HL-60 (cell line): ENCODE data around the gene ADAMTS17.

ENCODE experiments used
- DNase-seq, 2 experiments: peaks; one replicate each; pipeline ENCODE4 v3.0.0-alpha.2; 2010 to 2020; ENCODE audit warnings: low read depth in 1 of 2, low spot score in 1 of 2
- H3K27ac ChIP-seq: fragments of 250-450 bp; sonication (Bioruptor Pico); replicated peaks from 2 replicates; pipeline ENCODE4 v1.5.1; 2020; ENCODE audit warnings: mild to moderate bottlenecking, moderate library complexity
- H3K27me3 ChIP-seq: fragments of 250-450 bp; sonication (Bioruptor Pico); 2 replicates; pipeline ENCODE4 v1.5.1; 2021; ENCODE audit warnings: mild to moderate bottlenecking, moderate library complexity; ENCODE audit not compliant: insufficient read depth, poor library complexity, severe bottlenecking
- H3K4me3 ChIP-seq: replicated peaks from 2 replicates; pipeline ENCODE4 v1.5.1; 2011; ENCODE audit warnings: mild to moderate bottlenecking, control low read depth, low read length; ENCODE audit not compliant: insufficient read depth
- GABPA ChIP-seq: IDR thresholded peaks from 2 replicates; pipeline ENCODE4 v1.6.1; 2012; ENCODE audit warnings: low read depth
- POLR2AphosphoS5 ChIP-seq: IDR thresholded peaks from 2 replicates; pipeline ENCODE4 v1.6.1; 2012; ENCODE audit warnings: low read depth
- SPI1 ChIP-seq: IDR thresholded peaks from 2 replicates; pipeline ENCODE4 v1.6.1; 2012; ENCODE audit warnings: low read depth, mild to moderate bottlenecking, borderline replicate concordance
- TF ChIP-seq, protein P1 (sequence below): IDR thresholded peaks from one replicate; pipeline ENCODE4 v1.5.1; 2011; ENCODE audit warnings: low read length, control low read depth, inconsistent platforms; ENCODE audit not compliant: insufficient read depth
- TF ChIP-seq, protein P2 (sequence below): IDR thresholded peaks from 2 replicates; pipeline ENCODE4 v1.6.1; 2012; ENCODE audit warnings: low read depth; ENCODE audit not compliant: insufficient replicate concordance

Gene ADAMTS17

DNA sequence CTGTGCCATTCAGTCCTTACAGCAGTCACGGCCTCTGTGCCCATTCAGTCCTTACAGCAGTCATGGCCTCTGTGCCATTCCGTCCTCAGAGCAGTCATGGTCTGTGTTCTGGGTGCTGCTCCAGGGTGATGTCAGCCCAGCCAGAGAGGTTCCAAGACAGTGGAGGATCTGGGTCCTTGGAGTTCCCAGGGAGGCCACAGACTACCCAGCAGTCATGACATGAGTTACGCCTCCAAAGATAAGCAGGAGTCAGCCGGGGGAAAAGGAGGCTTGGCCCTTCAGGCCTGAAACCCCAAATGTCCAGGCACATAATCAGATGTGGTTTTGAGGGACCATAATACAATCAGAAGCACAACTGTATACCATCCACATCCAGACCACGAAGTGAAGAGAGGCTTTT is 115.7 kb downstream of the ADAMTS17 start:
- no peaks in the 10 kb centered on the region for H3K27me3 ChIP-seq
- no peak overlapping the region for H3K4me3 ChIP-seq
- no peak overlapping the region for H3K27ac ChIP-seq
- DNase-seq: no peak
- TF ChIP-seq GABPA (no peak), SPI1 (no peak), POLR2AphosphoS5 (no peak)
- TF ChIP-seq, protein P1, sequence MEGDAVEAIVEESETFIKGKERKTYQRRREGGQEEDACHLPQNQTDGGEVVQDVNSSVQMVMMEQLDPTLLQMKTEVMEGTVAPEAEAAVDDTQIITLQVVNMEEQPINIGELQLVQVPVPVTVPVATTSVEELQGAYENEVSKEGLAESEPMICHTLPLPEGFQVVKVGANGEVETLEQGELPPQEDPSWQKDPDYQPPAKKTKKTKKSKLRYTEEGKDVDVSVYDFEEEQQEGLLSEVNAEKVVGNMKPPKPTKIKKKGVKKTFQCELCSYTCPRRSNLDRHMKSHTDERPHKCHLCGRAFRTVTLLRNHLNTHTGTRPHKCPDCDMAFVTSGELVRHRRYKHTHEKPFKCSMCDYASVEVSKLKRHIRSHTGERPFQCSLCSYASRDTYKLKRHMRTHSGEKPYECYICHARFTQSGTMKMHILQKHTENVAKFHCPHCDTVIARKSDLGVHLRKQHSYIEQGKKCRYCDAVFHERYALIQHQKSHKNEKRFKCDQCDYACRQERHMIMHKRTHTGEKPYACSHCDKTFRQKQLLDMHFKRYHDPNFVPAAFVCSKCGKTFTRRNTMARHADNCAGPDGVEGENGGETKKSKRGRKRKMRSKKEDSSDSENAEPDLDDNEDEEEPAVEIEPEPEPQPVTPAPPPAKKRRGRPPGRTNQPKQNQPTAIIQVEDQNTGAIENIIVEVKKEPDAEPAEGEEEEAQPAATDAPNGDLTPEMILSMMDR: no peak
- TF ChIP-seq, protein P2, sequence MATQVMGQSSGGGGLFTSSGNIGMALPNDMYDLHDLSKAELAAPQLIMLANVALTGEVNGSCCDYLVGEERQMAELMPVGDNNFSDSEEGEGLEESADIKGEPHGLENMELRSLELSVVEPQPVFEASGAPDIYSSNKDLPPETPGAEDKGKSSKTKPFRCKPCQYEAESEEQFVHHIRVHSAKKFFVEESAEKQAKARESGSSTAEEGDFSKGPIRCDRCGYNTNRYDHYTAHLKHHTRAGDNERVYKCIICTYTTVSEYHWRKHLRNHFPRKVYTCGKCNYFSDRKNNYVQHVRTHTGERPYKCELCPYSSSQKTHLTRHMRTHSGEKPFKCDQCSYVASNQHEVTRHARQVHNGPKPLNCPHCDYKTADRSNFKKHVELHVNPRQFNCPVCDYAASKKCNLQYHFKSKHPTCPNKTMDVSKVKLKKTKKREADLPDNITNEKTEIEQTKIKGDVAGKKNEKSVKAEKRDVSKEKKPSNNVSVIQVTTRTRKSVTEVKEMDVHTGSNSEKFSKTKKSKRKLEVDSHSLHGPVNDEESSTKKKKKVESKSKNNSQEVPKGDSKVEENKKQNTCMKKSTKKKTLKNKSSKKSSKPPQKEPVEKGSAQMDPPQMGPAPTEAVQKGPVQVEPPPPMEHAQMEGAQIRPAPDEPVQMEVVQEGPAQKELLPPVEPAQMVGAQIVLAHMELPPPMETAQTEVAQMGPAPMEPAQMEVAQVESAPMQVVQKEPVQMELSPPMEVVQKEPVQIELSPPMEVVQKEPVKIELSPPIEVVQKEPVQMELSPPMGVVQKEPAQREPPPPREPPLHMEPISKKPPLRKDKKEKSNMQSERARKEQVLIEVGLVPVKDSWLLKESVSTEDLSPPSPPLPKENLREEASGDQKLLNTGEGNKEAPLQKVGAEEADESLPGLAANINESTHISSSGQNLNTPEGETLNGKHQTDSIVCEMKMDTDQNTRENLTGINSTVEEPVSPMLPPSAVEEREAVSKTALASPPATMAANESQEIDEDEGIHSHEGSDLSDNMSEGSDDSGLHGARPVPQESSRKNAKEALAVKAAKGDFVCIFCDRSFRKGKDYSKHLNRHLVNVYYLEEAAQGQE: no peak

DNA sequence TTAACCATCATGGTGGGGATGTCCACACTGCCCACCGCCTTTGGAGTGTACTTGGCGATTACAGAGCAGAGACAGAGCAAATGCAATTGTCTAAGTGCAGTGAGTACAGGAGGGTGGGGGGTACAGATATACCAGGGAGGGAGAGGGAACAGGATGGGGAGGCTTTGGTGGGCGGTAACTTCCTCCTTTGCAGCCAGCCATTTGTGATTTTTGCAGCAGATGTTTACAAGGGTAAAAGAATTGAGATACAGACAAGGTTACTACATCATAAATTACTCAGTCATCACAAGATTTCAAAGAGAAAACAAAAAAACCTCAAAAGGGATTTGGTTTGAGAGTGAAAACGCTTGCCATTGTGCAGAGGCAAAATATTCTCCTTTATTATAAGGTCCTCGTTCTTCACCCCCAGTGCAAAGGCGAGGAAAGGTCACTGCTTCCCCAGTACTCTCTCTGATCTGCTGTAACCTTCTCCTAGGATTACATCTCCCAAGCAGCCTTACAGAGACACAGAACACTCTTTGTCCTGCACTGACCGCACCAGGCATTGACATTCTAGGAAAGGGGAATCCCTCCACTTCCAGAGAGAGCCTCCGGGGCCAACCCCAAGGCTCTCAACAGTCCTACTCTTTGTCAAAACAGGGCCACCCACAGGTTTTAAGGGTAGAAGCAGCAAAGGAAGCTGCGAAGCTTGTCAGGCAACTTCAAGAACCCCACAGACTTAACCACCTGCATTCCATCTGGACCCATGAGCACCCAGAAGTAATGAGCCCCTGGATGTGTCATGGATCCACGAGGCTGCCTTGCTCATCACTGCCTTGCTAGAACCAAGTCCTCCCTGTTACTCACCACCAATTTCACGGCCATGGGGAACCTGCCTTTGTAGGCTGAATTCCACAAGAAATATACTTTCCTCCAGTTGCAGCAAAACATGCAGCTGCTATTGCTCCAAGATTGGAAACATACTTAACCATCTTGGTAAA is 117.3 kb downstream of the ADAMTS17 start:
- no peak overlapping the region for H3K27ac ChIP-seq
- no peak for DNase-seq
- no peak overlapping the region for H3K4me3 ChIP-seq
- TF ChIP-seq GABPA (no peak), POLR2AphosphoS5 (no peak), SPI1 (no peak)
- TF ChIP-seq, protein P1: no peak
- TF ChIP-seq, protein P2: no peak
- H3K27me3 ChIP-seq: no peaks in the 10 kb centered on the region

DNA sequence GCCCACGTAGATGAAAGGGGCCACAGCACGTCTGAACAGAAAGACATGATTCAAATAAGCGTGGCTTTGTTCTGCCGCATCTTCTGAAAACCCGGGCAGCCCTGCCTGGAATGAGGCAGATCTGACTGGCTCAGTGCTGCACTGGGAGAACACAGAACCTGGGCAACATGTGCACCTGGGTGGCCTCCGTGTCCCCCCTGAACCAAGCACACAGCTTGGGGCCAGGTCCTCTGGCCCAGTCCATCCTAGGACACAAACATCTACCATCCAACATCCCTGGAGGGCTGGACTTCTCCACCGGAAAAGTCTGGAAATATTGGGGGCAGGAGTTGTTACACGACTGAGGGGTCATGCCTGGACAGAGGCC is 119.4 kb downstream of the ADAMTS17 start:
- no peak for TF ChIP-seq GABPA
- no peak for TF ChIP-seq POLR2AphosphoS5
- TF ChIP-seq, protein P2: no peak
- no peak for TF ChIP-seq SPI1
- TF ChIP-seq, protein P1: no peak
- no peak for DNase-seq
- Histone ChIP-seq H3K27me3 (no peaks in the 10 kb centered on the region), H3K4me3 (no peak overlapping the region), H3K27ac (no peak overlapping the region)
